Measurements from ENCODE around the gene ILRUN. TPM values are rescaled to one million over a fixed set of nuclear protein-coding genes. Genes with fewer than 3 reads are reported as not detected.

The ILRUN gene
- total and polyA plus RNA-seq, 9 donors = 29.4 to 86.5 (median 47.6) TPM

DNA sequence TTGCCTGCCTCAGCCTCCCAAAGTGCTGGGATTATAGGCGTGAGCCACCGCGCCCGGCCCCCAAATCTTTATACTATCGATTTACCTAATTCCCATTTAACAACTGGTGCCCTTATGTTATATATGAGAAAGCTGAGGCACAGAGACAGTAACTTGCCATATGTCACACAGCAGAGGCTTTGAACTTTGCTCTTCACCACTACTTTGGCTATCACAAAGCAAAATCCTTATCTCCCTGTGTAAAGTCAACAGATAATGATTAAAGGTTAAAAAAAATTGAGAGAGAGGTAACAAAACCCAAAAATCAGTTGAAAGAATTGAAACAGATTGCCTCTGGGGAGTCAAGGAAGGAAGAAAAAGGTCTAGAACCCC, 22.3 kb downstream of the ILRUN start:
- intact Hi-C loops (cut with DNase I) = no loop called here
- TF ChIP-seq EP300 (IDR thresholded peaks at IDR 0.05) (no peak), POLR2A (IDR thresholded peaks at IDR 0.05) (no peak)
- TF ChIP-seq, protein P1, sequence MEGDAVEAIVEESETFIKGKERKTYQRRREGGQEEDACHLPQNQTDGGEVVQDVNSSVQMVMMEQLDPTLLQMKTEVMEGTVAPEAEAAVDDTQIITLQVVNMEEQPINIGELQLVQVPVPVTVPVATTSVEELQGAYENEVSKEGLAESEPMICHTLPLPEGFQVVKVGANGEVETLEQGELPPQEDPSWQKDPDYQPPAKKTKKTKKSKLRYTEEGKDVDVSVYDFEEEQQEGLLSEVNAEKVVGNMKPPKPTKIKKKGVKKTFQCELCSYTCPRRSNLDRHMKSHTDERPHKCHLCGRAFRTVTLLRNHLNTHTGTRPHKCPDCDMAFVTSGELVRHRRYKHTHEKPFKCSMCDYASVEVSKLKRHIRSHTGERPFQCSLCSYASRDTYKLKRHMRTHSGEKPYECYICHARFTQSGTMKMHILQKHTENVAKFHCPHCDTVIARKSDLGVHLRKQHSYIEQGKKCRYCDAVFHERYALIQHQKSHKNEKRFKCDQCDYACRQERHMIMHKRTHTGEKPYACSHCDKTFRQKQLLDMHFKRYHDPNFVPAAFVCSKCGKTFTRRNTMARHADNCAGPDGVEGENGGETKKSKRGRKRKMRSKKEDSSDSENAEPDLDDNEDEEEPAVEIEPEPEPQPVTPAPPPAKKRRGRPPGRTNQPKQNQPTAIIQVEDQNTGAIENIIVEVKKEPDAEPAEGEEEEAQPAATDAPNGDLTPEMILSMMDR (IDR thresholded peaks at IDR 0.05) = no peak
- Histone ChIP-seq H3K36me3 (no peaks in the 10 kb centered on the region), H3K4me3 (no peak overlapping the region), H3K9me3 (no peaks in the 10 kb centered on the region), H3K27me3 (no peaks in the 10 kb centered on the region), H3K27ac (no peak overlapping the region), H3K4me1 (ENCODE audit: insufficient read depth) (peaks cover 3% of the 10 kb centered on the region)
- no peak for DNase-seq
- 95 to 99% (median 98%) methylated on average over 5 of the region's 5 CpGs for WGBS, 3 donors

DNA sequence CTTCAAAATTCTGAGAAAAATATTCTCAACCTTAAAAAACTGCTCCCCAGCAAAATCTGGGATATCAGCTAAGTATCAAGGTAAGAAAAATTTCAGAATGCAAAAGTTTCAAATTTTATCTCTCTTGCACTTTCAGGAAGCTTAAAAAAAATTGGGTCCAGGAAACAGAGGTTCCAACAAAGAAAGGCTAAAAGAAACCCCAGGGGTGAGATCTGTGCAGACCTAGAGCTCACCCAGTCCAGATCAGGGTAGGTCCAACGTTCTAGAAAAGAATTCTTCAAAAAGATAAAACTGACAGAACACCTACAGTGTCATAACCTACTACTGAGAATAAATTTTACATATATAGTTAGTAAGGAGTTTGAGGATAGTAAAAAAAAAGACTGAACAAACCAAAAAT, 23.5 kb downstream of the ILRUN start:
- DNase-seq = no peak
- TF ChIP-seq POLR2A (IDR thresholded peaks at IDR 0.05) = no peak
- TF ChIP-seq, protein P1 (IDR thresholded peaks at IDR 0.05) = no peak
- TF ChIP-seq EP300 (IDR thresholded peaks at IDR 0.05) = no peak
- Histone ChIP-seq H3K27ac (no peak overlapping the region), H3K27me3 (no peaks in the 10 kb centered on the region), H3K4me1 (ENCODE audit: insufficient read depth) (peaks cover 3% of the 10 kb centered on the region), H3K36me3 (no peaks in the 10 kb centered on the region), H3K9me3 (no peaks in the 10 kb centered on the region), H3K4me3 (no peak overlapping the region)
- intact Hi-C loops (cut with DNase I) = no loop called here
- WGBS, 3 donors = 10 to 12% (median 11%) methylated on average over 1 of the region's 1 CpG

DNA sequence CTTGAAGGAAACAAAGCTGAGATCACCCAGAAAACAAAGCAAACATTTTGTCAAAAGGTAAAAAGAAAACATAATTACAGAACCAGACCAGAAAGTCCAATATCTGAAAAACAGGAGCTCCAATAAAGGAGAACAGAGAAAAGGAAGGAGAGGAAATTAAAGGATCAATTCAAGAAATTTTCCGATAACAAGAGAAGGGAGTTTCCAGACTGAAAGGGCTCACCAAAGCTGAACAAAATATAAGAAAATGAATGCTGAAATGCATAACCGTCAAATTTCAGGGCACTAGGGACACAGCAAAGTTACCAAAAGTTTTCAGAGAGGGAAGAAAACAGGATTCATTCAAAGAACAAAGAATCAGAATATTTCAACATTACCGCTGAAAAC, 23.9 kb downstream of the ILRUN start:
- Histone ChIP-seq H3K27ac (no peak overlapping the region), H3K36me3 (no peaks in the 10 kb centered on the region), H3K9me3 (no peaks in the 10 kb centered on the region), H3K27me3 (no peaks in the 10 kb centered on the region), H3K4me3 (no peak overlapping the region), H3K4me1 (ENCODE audit: insufficient read depth) (peaks cover 3% of the 10 kb centered on the region)
- 72 to 84% (median 75%) methylated on average over 3 of the region's 3 CpGs for whole genome bisulfite sequencing, 3 donors
- DNase-seq = no peak
- no peak for TF ChIP-seq EP300 (IDR thresholded peaks at IDR 0.05)
- TF ChIP-seq POLR2A (IDR thresholded peaks at IDR 0.05) = no peak
- TF ChIP-seq, protein P1 (IDR thresholded peaks at IDR 0.05) = no peak
- intact Hi-C loops (cut with DNase I) = no loop called here

DNA sequence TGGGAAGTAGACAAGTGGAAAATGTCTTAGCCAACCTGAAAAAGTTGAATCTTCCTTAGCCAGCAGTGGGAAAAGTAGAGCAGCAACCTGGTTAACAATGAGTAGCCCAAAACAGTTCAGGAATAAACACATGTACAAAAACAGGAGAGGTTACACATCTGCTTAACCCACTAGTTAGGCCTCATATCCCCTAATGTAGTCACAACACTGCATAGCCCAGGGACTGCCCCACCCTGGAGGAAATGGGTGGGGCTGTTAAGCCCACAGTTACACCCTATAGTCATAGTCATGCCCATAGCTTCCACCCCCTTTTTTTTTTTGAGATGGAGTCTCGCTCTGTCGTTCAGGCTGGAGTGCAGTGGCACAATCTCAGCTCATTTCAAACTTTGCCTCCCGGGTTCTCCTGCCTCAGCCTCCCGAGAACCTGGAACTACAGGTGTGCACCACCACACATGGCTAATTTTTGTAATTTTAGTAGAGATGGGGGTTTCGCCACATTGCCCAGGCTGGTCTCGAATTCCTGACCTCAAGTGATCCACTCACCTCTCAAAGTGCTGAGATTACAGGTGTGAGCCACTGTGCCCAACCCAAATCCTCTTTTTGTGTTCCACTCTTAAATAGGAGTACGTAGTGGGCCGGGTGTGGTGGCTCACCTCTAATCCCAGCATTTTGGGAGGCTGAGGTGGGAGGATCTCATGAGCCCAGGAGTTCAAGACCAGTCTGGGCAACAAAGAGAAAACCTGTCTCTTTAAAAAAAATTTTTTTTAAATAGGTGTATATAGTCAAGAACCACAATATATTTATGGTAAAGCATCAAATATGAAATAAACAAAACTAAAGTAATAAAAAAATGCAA, 24.5 kb downstream of the ILRUN start:
- Histone ChIP-seq H3K27ac (no peak overlapping the region), H3K9me3 (no peaks in the 10 kb centered on the region), H3K4me3 (no peak overlapping the region), H3K36me3 (no peaks in the 10 kb centered on the region), H3K27me3 (no peaks in the 10 kb centered on the region), H3K4me1 (ENCODE audit: insufficient read depth) (peaks cover 3% of the 10 kb centered on the region)
- DNase-seq = no peak
- intact Hi-C loops (cut with DNase I) = no loop called here
- TF ChIP-seq, protein P1 (IDR thresholded peaks at IDR 0.05) = no peak
- TF ChIP-seq POLR2A (IDR thresholded peaks at IDR 0.05) (no peak), EP300 (IDR thresholded peaks at IDR 0.05) (no peak)
- 93 to 94% (median 94%) methylated on average over 8 of the region's 8 CpGs for WGBS, 3 donors

Data from ovary (tissue), 9 donors.